GM18502 (cell line): ENCODE results near the gene CTRB2.

ENCODE experiments used
- ATAC-seq: cut with Tn5 transposase; IDR thresholded peaks from one replicate; pipeline ENCODE4 v1.9.1; 2021; ENCODE audit warnings: mild to moderate bottlenecking; ENCODE audit not compliant: unreplicated experiment, poor library complexity

Gene CTRB2

GRCh38 chr16:75206749-75207451, at the start of gene CTRB2:
Gene CTRB2 (minus strand): TSS chr16:75207161. CDS start chr16:75207141, 20 bp downstream.
- no peak for ATAC-seq

GRCh38 chr16:75256059-75256571, 49.2 kb upstream of the CTRB2 start:
- no peak for ATAC-seq

- ATAC-seq, result no peak
Observed at GRCh38 chr16:75254359-75254837, 47.4 kb upstream of the CTRB2 start.

- no peak for ATAC-seq
Observed at GRCh38 chr16:75252946-75253911, 46.3 kb upstream of the CTRB2 start.

GRCh38 chr16:75252049-75252864, 45.3 kb upstream of the CTRB2 start:
- no peak for ATAC-seq

- ATAC-seq, result peak; percentile 77
Observed at GRCh38 chr16:75251280-75252048, 44.5 kb upstream of the CTRB2 start, which contains the start of gene BCAR1. Gene BCAR1 (minus strand): TSS chr16:75251624. CDS start chr16:75251482, 142 bp downstream.

GRCh38 chr16:75250809-75251279, 43.9 kb upstream of the CTRB2 start:
- peak; percentile 45 for ATAC-seq

GRCh38 chr16:75250089-75250808, 43.3 kb upstream of the CTRB2 start:
- no peak for ATAC-seq

- ATAC-seq, result no peak
Observed at GRCh38 chr16:75249441-75249840, 42.5 kb upstream of the CTRB2 start.

- ATAC-seq, result no peak
Observed at GRCh38 chr16:75248536-75249380, 41.8 kb upstream of the CTRB2 start.

- ATAC-seq, result no peak
Observed at GRCh38 chr16:75248142-75248535, 41.2 kb upstream of the CTRB2 start.

GRCh38 chr16:75247249-75247648, 40.3 kb upstream of the CTRB2 start:
- ATAC-seq, result no peak

- ATAC-seq, result no peak
Observed at GRCh38 chr16:75246504-75247205, 39.7 kb upstream of the CTRB2 start.

- ATAC-seq, result peak; percentile 55
Observed at GRCh38 chr16:75244844-75245758, 38.1 kb upstream of the CTRB2 start.

- ATAC-seq, result no peak
Observed at GRCh38 chr16:75244225-75244809, 37.4 kb upstream of the CTRB2 start.
